ENCODE data around the gene FBXW8. TPM values are rescaled to one million over a fixed set of nuclear protein-coding genes. Genes with fewer than 3 reads are reported as not detected.

The FBXW8 gene
- total RNA-seq, 4 donors from 2014 or later, result 7.4 to 15.4 (median 10.2) TPM

- no peaks in the 10 kb centered on the region for H3K9me3 ChIP-seq
- intact Hi-C loops (cut with DNase I), result no loop called here
- no peak overlapping the region for H3K4me3 ChIP-seq
- TF ChIP-seq CTCF (IDR thresholded peaks at IDR 0.05) (no peak), POLR2A (IDR thresholded peaks at IDR 0.05) (no peak)
- H3K27me3 ChIP-seq, result no peaks in the 10 kb centered on the region
- H3K27ac ChIP-seq, result no peak overlapping the region
- no peak for DNase-seq
- peaks cover 4 to 53% (median 4%) of the 10 kb centered on the region in 3 donors for H3K4me1 ChIP-seq
- H3K36me3 ChIP-seq, result no peaks in the 10 kb centered on the region
- 85 to 86% methylated on average over 3 of the region's 3 CpGs for WGBS, 2 donors
These were observed 10.2 kb downstream of the FBXW8 start for GRCh38 chr12:116920939-116921338.

GRCh38 chr12:116922194-116922897, 11.6 kb downstream of the FBXW8 start:
- Histone ChIP-seq H3K9me3 (no peaks in the 10 kb centered on the region), H3K27me3 (no peaks in the 10 kb centered on the region), H3K27ac (no peak overlapping the region), H3K4me1 (peaks cover 4 to 50% (median 5%) of the 10 kb centered on the region in 3 donors), H3K36me3 (peaks cover 0 to under 1% (median 0%) of the 10 kb centered on the region in 3 donors), H3K4me3 (no peak overlapping the region)
- WGBS, 2 donors, result 67 to 77% methylated on average over 2 of the region's 2 CpGs
- intact Hi-C loops (cut with DNase I), result no loop called here
- no peak for DNase-seq
- TF ChIP-seq POLR2A (IDR thresholded peaks at IDR 0.05) (no peak), CTCF (IDR thresholded peaks at IDR 0.05) (no peak)

- intact Hi-C loops (cut with DNase I), result no loop called here
- Histone ChIP-seq H3K9me3 (no peaks in the 10 kb centered on the region), H3K27me3 (no peaks in the 10 kb centered on the region), H3K27ac (no peak overlapping the region), H3K4me1 (peaks cover 0 to 36% (median 5%) of the 10 kb centered on the region in 3 donors), H3K36me3 (peaks cover 0 to 25% (median 0%) of the 10 kb centered on the region in 3 donors), H3K4me3 (no peak overlapping the region)
- 52 to 71% methylated on average over 5 of the region's 5 CpGs for WGBS, 2 donors
- DNase-seq, result no peak
- no peak for TF ChIP-seq CTCF (IDR thresholded peaks at IDR 0.05)
- TF ChIP-seq POLR2A (IDR thresholded peaks at IDR 0.05), result no peak
These were observed 14.1 kb downstream of the FBXW8 start for GRCh38 chr12:116924558-116925453.

- intact Hi-C loops (cut with DNase I), result no loop called here
- Histone ChIP-seq H3K27ac (peak overlapping the region in 2 of 4 donors; percentile 22 to 49), H3K27me3 (no peaks in the 10 kb centered on the region), H3K36me3 (peaks cover 0 to 27% (median 0%) of the 10 kb centered on the region in 3 donors), H3K4me1 (peaks cover 0 to 29% (median 5%) of the 10 kb centered on the region in 3 donors), H3K4me3 (no peak overlapping the region), H3K9me3 (no peaks in the 10 kb centered on the region)
- TF ChIP-seq CTCF (IDR thresholded peaks at IDR 0.05) (no peak), POLR2A (IDR thresholded peaks at IDR 0.05) (no peak)
- WGBS, 2 donors, result 68 to 74% methylated on average over 8 of the region's 8 CpGs
- DNase-seq, result no peak
These were observed 15.8 kb downstream of the FBXW8 start for GRCh38 chr12:116926283-116927243.

All from esophagus squamous epithelium (tissue), 5 donors.